HG02623 (cell line): ENCODE data around the gene CD84.
"Not testable (repeated sequence)": the region's sequence is repeated elsewhere in the genome, so short reads cannot be mapped to it uniquely, and the experiment has no call there.

Experiments used
- ATAC-seq: cut with Tn5 transposase; IDR thresholded peaks from one replicate; pipeline ENCODE4 v1.9.1; 2021; ENCODE audit warnings: moderate library complexity; ENCODE audit not compliant: unreplicated experiment

The CD84 gene

GRCh38 chr1:160610569-160611242, 31.4 kb upstream of the CD84 start:
- ATAC-seq, result no peak

GRCh38 chr1:160608941-160609340, 29.6 kb upstream of the CD84 start:
- ATAC-seq, result no peak

- no peak for ATAC-seq
Observed at GRCh38 chr1:160608514-160608913, 29.2 kb upstream of the CD84 start.

- ATAC-seq, result no peak
Observed at GRCh38 chr1:160608057-160608456, 28.8 kb upstream of the CD84 start.

GRCh38 chr1:160607672-160608032, 28.4 kb upstream of the CD84 start:
- no peak for ATAC-seq

- peak; percentile 67 for ATAC-seq
Observed at GRCh38 chr1:160607011-160607671, 27.8 kb upstream of the CD84 start.

- no peak for ATAC-seq
Observed at GRCh38 chr1:160606611-160607010, 27.3 kb upstream of the CD84 start.

- ATAC-seq, result no peak
Observed at GRCh38 chr1:160605792-160606479, 26.6 kb upstream of the CD84 start.

GRCh38 chr1:160605205-160605604, 25.9 kb upstream of the CD84 start:
- no peak for ATAC-seq

- ATAC-seq, result no peak
Observed at GRCh38 chr1:160597705-160598104, 18.4 kb upstream of the CD84 start.

- no peak for ATAC-seq
Observed at GRCh38 chr1:160597051-160597450, 17.8 kb upstream of the CD84 start.

GRCh38 chr1:160590488-160590887, 11.2 kb upstream of the CD84 start:
- ATAC-seq, result no peak

- no peak for ATAC-seq
Observed at GRCh38 chr1:160588468-160588867, 9.2 kb upstream of the CD84 start.

GRCh38 chr1:160584784-160585183, 5.5 kb upstream of the CD84 start:
- ATAC-seq, result no peak

- not testable (repeated sequence) for ATAC-seq
Observed at GRCh38 chr1:160582976-160583375, 3.7 kb upstream of the CD84 start.

GRCh38 chr1:160581961-160582360, 2.7 kb upstream of the CD84 start:
- ATAC-seq, result no peak

- ATAC-seq, result no peak
Observed at GRCh38 chr1:160580221-160580812, 1.0 kb upstream of the CD84 start.

GRCh38 chr1:160578525-160579191, 638 bp downstream of the CD84 start:
- no peak for ATAC-seq

- no peak for ATAC-seq
Observed at GRCh38 chr1:160578175-160578524, 1.1 kb downstream of the CD84 start.

- no peak for ATAC-seq
Observed at GRCh38 chr1:160577671-160578070, 1.6 kb downstream of the CD84 start.

- ATAC-seq, result no peak
Observed at GRCh38 chr1:160576884-160577283, 2.4 kb downstream of the CD84 start.
